OCI-LY1 (cell line): ENCODE measurements around the gene IL11.
A peak's percentile ranks its signal among the peaks of the same experiment; 100 is the strongest.

Experiments used
- H2AFZ ChIP-seq: fragments of 200-600 bp; sonication (generic), shearing (Covaris generic); 2 replicates; pipeline ENCODE4 v1.6.0; 2014; ENCODE audit warnings: antibody characterized with exemption, mild to moderate bottlenecking, low read length
- H3F3A ChIP-seq: fragments of 200-600 bp; sonication (generic), shearing (Covaris generic); 2 replicates; pipeline ENCODE4 v1.6.0; 2014; ENCODE audit warnings: mild to moderate bottlenecking, antibody characterized with exemption, low read length, moderate library complexity; ENCODE audit not compliant: insufficient read depth
- H3K27ac ChIP-seq: fragments of 200-600 bp; sonication (generic); 2 replicates; pipeline ENCODE4 v1.5.1; 2014; ENCODE audit warnings: low read length, mixed run types, mild to moderate bottlenecking, low read depth; ENCODE audit not compliant: poor library complexity, severe bottlenecking
- H3K27me3 ChIP-seq: fragments of 200-600 bp; sonication (generic); 2 replicates; pipeline ENCODE4 v1.6.0; 2014; ENCODE audit warnings: antibody characterized with exemption, mild to moderate bottlenecking, low read length, moderate library complexity; ENCODE audit not compliant: insufficient read depth
- H3K36me3 ChIP-seq: fragments of 200-600 bp; sonication (generic); 2 replicates; pipeline ENCODE4 v1.6.1; 2014; ENCODE audit warnings: mild to moderate bottlenecking, antibody characterized with exemption, low read length, moderate library complexity, mixed read lengths; ENCODE audit not compliant: insufficient read depth
- H3K4me1 ChIP-seq: fragments of 200-600 bp; sonication (generic); 2 replicates; pipeline ENCODE4 v1.5.1; 2014; ENCODE audit warnings: mild to moderate bottlenecking, low read length, moderate library complexity; ENCODE audit not compliant: insufficient read depth, severe bottlenecking
- H3K4me2 ChIP-seq: fragments of 200-600 bp; sonication (generic), shearing (Covaris generic); 2 replicates; pipeline ENCODE4 v1.6.1; 2014; ENCODE audit warnings: low read length
- H3K4me3 ChIP-seq: fragments of 200-600 bp; sonication (generic); 2 replicates; pipeline ENCODE4 v1.5.1; 2014; ENCODE audit warnings: low read length, low read depth, mild to moderate bottlenecking, mixed read lengths; ENCODE audit not compliant: poor library complexity, severe bottlenecking
- H3K79me2 ChIP-seq: fragments of 200-600 bp; shearing (Covaris generic); 2 replicates; pipeline ENCODE4 v1.6.1; 2016; ENCODE audit warnings: mixed run types, low read length, mixed read lengths; ENCODE audit not compliant: insufficient read depth
- H3K9ac ChIP-seq: fragments of 200-600 bp; sonication (generic), shearing (Covaris generic); 2 replicates; pipeline ENCODE4 v1.6.1; 2014; ENCODE audit warnings: mild to moderate bottlenecking, low read length, mixed read lengths
- H3K9me2 ChIP-seq: fragments of 200-600 bp; sonication (generic), shearing (Covaris generic); 2 replicates; pipeline ENCODE4 v1.6.1; 2014; ENCODE audit warnings: low read depth, mild to moderate bottlenecking, low read length, mixed read lengths
- H3K9me3 ChIP-seq: fragments of 200-600 bp; shearing (Covaris generic); 2 replicates; pipeline ENCODE4 v1.6.1; 2014; ENCODE audit warnings: low read length, mixed read lengths
- H4K20me1 ChIP-seq: fragments of 200-600 bp; sonication (generic), shearing (Covaris generic); 2 replicates; pipeline ENCODE4 v1.6.0; 2016; ENCODE audit warnings: mild to moderate bottlenecking, low read length; ENCODE audit not compliant: insufficient read depth
- CTCF ChIP-seq: fragments of 200-600 bp; sonication (generic), shearing (Covaris generic); IDR thresholded peaks from 2 replicates; pipeline ENCODE4 v1.5.1; 2017; ENCODE audit warnings: mild to moderate bottlenecking, antibody characterized with exemption, low read length, moderate library complexity, mixed read lengths
- EZH2 ChIP-seq: fragments of 200-600 bp; sonication (generic), shearing (Covaris generic); IDR thresholded peaks from 2 replicates; pipeline ENCODE4 v1.8.0; 2017; ENCODE audit warnings: borderline replicate concordance, mixed run types, mild to moderate bottlenecking, antibody characterized with exemption, low read length, moderate library complexity, mixed read lengths

Gene IL11

DNA sequence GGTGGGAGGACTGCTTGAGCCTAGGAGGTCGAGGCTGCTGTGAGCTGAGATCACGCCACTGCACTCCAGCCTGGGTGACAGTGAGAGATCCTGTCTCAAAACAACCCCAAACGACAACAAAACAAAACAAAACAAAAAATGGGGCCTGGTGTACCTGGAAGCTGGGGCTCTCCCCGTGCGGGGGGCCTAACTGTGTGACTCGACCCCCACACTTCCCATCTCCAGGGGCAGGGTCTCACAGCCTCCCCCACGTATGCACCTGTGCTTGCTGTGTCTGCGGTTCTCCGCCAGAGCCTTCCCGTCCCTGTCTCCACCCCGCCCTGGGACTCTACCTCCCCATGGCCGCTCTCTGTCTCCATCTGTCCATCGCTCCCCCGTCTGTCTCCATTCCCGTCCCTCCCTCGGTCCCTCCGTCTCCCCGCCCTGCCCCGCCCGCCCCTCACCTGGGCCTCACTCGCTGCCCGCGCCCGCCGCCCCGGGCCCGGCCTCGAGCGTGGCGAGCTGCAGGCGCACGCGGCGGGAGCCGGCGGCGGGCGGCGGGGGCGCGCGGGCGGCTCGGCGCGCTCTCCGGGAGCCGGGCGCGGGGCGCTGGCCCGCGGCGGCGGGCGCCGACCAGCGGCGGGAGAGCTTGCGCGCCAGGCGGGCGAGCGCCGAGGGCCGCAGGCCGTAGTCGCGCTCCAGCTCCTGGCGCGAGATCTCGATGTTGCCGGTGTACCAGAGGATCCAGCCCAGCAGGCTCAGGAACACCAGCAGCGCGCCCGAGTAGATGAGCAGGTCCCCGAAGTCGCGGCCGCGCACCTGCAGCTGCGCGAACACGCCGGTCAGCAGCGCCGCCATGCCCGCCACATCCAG, 13.2 kb upstream of the IL11 start:
- Histone ChIP-seq H3K9me2 (no peaks in the 10 kb centered on the region), H3K9me3 (no peaks in the 10 kb centered on the region), H2AFZ (no peak overlapping the region), H3K27me3 (no peaks in the 10 kb centered on the region), H3K4me2 (peak overlapping the region; percentile 93), H3K36me3 (peaks cover 26% of the 10 kb centered on the region), H4K20me1 (no peaks in the 10 kb centered on the region), H3K4me3 (peak overlapping the region; percentile 94), H3F3A (no peaks in the 10 kb centered on the region), H3K4me1 (peaks cover 37% of the 10 kb centered on the region), H3K27ac (no peak overlapping the region), H3K9ac (peak overlapping the region; percentile 88; the same call in 1 of the 2 replicates), H3K79me2 (no peaks in the 10 kb centered on the region)
- TF ChIP-seq EZH2 (no peak), CTCF (no peak)

GRCh38 chr19:55382522-55383054, 12.3 kb upstream of the IL11 start:
- Histone ChIP-seq H3K4me2 (peak overlapping the region; percentile 60; the same call in 1 of the 2 replicates), H3K9me2 (no peaks in the 10 kb centered on the region), H3K27ac (no peak overlapping the region), H3K9me3 (no peaks in the 10 kb centered on the region), H4K20me1 (no peaks in the 10 kb centered on the region), H3K79me2 (no peaks in the 10 kb centered on the region), H3K4me1 (peaks cover 27% of the 10 kb centered on the region), H3K9ac (no peak overlapping the region), H3K4me3 (peak overlapping the region; percentile 52), H2AFZ (no peak overlapping the region), H3K36me3 (peaks cover 17% of the 10 kb centered on the region), H3K27me3 (no peaks in the 10 kb centered on the region), H3F3A (no peaks in the 10 kb centered on the region)
- no peak for TF ChIP-seq CTCF
- no peak for TF ChIP-seq EZH2

GRCh38 chr19:55382013-55382412, 11.8 kb upstream of the IL11 start:
- no peaks in the 10 kb centered on the region for H3K27me3 ChIP-seq
- H3K4me3 ChIP-seq: no peak overlapping the region
- TF ChIP-seq CTCF (no peak), EZH2 (no peak)

More at GRCh38 chr19:55382013-55382412, 11.8 kb upstream of the IL11 start:
- Histone ChIP-seq H3F3A (no peaks in the 10 kb centered on the region), H3K27ac (no peak overlapping the region), H3K36me3 (peaks cover 12% of the 10 kb centered on the region), H3K9me2 (no peaks in the 10 kb centered on the region), H3K4me1 (peaks cover 22% of the 10 kb centered on the region), H4K20me1 (no peaks in the 10 kb centered on the region), H3K9me3 (no peaks in the 10 kb centered on the region), H3K9ac (no peak overlapping the region), H3K79me2 (no peaks in the 10 kb centered on the region), H3K4me2 (no peak overlapping the region), H2AFZ (no peak overlapping the region)
